Gastroesophageal sphincter (tissue), 4 donors: ENCODE results near the gene PNMT. TPM values are rescaled to one million over a fixed set of nuclear protein-coding genes. Genes with fewer than 3 reads are reported as not detected.

Experiments
- ATAC-seq: fragments of 150-250 bp; one replicate; pipeline ENCODE4 v1.9.1; 2016; ENCODE audit warnings: mild to moderate bottlenecking, moderate library complexity
- H3K27ac ChIP-seq, 4 donors: fragments of 200-600 bp; sonication (generic) in 3 of 4; 1 replicate in 3 of 4; 2 replicates in 1 of 4; pipeline ENCODE4 v1.5.1; 2016 to 2019
- H3K27me3 ChIP-seq: fragments of 200-600 bp; sonication (generic); one replicate; pipeline ENCODE4 v1.5.1; 2019
- H3K36me3 ChIP-seq, 2 donors: fragments of 200-600 bp; sonication (generic); one replicate each; pipeline ENCODE4 v1.5.1; 2019; ENCODE audit warnings: control low read depth in 1 of 2
- H3K4me1 ChIP-seq, 3 donors: fragments of 200-600 bp; sonication (generic); 1 replicate in 2 of 3; 2 replicates in 1 of 3; pipeline ENCODE4 v1.5.1; 2016 to 2019; ENCODE audit warnings: control low read depth in 2 of 3
- H3K4me3 ChIP-seq, 2 donors: fragments of 200-600 bp; sonication (generic); one replicate each; pipeline ENCODE4 v1.5.1; 2019; ENCODE audit warnings: mild to moderate bottlenecking in 1 of 2, moderate library complexity in 1 of 2
- H3K9me3 ChIP-seq, 3 donors: fragments of 200-600 bp; sonication (generic); one replicate each; pipeline ENCODE4 v1.5.1; 2017 to 2019; ENCODE audit warnings: control low read depth in 2 of 3
- CTCF ChIP-seq, 4 experiments: fragments of 200-600 bp in 2 of 4; fragments of 450-650 bp in 2 of 4; sonication (generic) in 1 of 4; IDR thresholded peaks; one replicate each; pipeline ENCODE4 v1.5.1; 2017 to 2019; ENCODE audit warnings: antibody characterized with exemption in 4 of 4, mild to moderate bottlenecking in 2 of 4, moderate library complexity in 2 of 4
- EP300 ChIP-seq: sonication (generic); formaldehyde crosslinking; IDR thresholded peaks from one replicate; pipeline ENCODE4 v1.6.1; 2017; ENCODE audit warnings: antibody characterized with exemption, mild to moderate bottlenecking
- POLR2A ChIP-seq, 2 donors: fragments of 450-650 bp; IDR thresholded peaks; one replicate each; pipeline ENCODE4 v1.6.1; 2017; ENCODE audit warnings: antibody characterized with exemption in 2 of 2, mild to moderate bottlenecking in 2 of 2, moderate library complexity in 1 of 2
- POLR2AphosphoS5 ChIP-seq: sonication (generic); formaldehyde crosslinking; IDR thresholded peaks from one replicate; pipeline ENCODE4 v1.6.1; 2017; ENCODE audit warnings: antibody characterized with exemption
- WGBS, 2 donors: methylation state at CpG; one replicate each; pipeline ENCODE4 v1.1.5; 2018; ENCODE audit warnings: low coverage in 1 of 2; 5-methylcytosine and 5-hydroxymethylcytosine counted together
- total RNA-seq, 4 donors: library from RNA; depleted of rRNA; stranded (reverse); fragments of >200 nt; gene quantifications; one replicate each; pipeline ENCODE4 v1.1.0, GENCODE V29; 2016

PNMT gene
- total RNA-seq, 4 donors from 2014 or later, result 6.7 to 11.7 (median 7.5) TPM

GRCh38 chr17:39635614-39636176, 32.6 kb upstream of the PNMT start:
- Histone ChIP-seq H3K27me3 (peaks cover 22% of the 10 kb centered on the region), H3K36me3 (no peaks in the 10 kb centered on the region), H3K4me1 (peaks cover 0 to 63% (median 29%) of the 10 kb centered on the region in 3 donors), H3K4me3 (no peak overlapping the region), H3K9me3 (no peaks in the 10 kb centered on the region), H3K27ac (peak overlapping the region in 3 of 4 donors; percentile 6 to 93 (median 88))
- ATAC-seq, result no peak
- 79% methylated on average over 4 of the region's 8 CpGs; no CpG with 5 or more reads in 1 of the 2 donors for WGBS, 2 donors
- TF ChIP-seq CTCF (IDR thresholded peaks at IDR 0.05), result no peak
- TF ChIP-seq EP300, result no peak
- TF ChIP-seq POLR2A (IDR thresholded peaks at IDR 0.05), result no peak
- no peak for TF ChIP-seq POLR2AphosphoS5

- peak; percentile 3 for ATAC-seq
- Histone ChIP-seq H3K4me3 (peak overlapping the region; percentile 57 to 73), H3K9me3 (no peaks in the 10 kb centered on the region), H3K4me1 (peaks cover 0 to 71% (median 32%) of the 10 kb centered on the region in 3 donors), H3K27me3 (peaks cover 13% of the 10 kb centered on the region), H3K27ac (peak overlapping the region; percentile 32 to 94 (median 90)), H3K36me3 (no peaks in the 10 kb centered on the region)
- TF ChIP-seq POLR2AphosphoS5, result no peak
- no peak for TF ChIP-seq POLR2A (IDR thresholded peaks at IDR 0.05)
- no peak for TF ChIP-seq EP300
- TF ChIP-seq CTCF (IDR thresholded peaks at IDR 0.05), result no peak
- 25% methylated on average over 6 of the region's 6 CpGs; no CpG with 5 or more reads in 1 of the 2 donors for WGBS, 2 donors
Measured at GRCh38 chr17:39636587-39636926, 31.7 kb upstream of the PNMT start.

- ATAC-seq, result peak; percentile 94
Measured at GRCh38 chr17:39636927-39637736, 31.1 kb upstream of the PNMT start, which contains the start of gene STARD3. TSS of gene STARD3 (plus strand) at chr17:39637144. CDS start at chr17:39653532, 16,388 bp downstream.

GRCh38 chr17:39638317-39638716, 29.9 kb upstream of the PNMT start:
- WGBS, 2 donors, result 91 to 92% methylated on average over 5 to 7 of the region's 7 CpGs
- H3K9me3 ChIP-seq, result no peaks in the 10 kb centered on the region
- H3K36me3 ChIP-seq, result no peaks in the 10 kb centered on the region
- ATAC-seq, result no peak
- H3K27ac ChIP-seq, result no peak overlapping the region
- peaks cover 0 to 88% (median 34%) of the 10 kb centered on the region in 3 donors for H3K4me1 ChIP-seq
- peak overlapping the region in 1 of 2 donors; percentile 73 for H3K4me3 ChIP-seq
- TF ChIP-seq POLR2A (IDR thresholded peaks at IDR 0.05), result no peak
- no peak for TF ChIP-seq CTCF (IDR thresholded peaks at IDR 0.05)
- TF ChIP-seq POLR2AphosphoS5, result no peak
- no peak for TF ChIP-seq EP300
- H3K27me3 ChIP-seq, result no peaks in the 10 kb centered on the region

More at GRCh38 chr17:39636927-39637736, 31.1 kb upstream of the PNMT start, which contains the start of gene STARD3:
- Histone ChIP-seq H3K4me3 (peak within 1 kb of the TSS; percentile 57 to 73), H3K9me3 (no peaks in the 10 kb centered on the region), H3K27me3 (peaks cover 7% of the 10 kb centered on the region), H3K27ac (peak within 1 kb of the TSS; percentile 32 to 94 (median 90)), H3K36me3 (no peaks in the 10 kb centered on the region), H3K4me1 (peaks cover 0 to 77% (median 34%) of the 10 kb centered on the region in 3 donors)
- 0% methylated on average over 14 of the region's 69 CpGs; no CpG with 5 or more reads in 1 of the 2 donors for WGBS, 2 donors
- TF ChIP-seq EP300 (no peak), CTCF (IDR thresholded peaks at IDR 0.05) (peak in 2 of 4 experiments; percentile 14 to 48), POLR2A (IDR thresholded peaks at IDR 0.05) (peak; percentile 25 to 53), POLR2AphosphoS5 (peak; percentile 27)
